Measurements from ENCODE around the gene SH3PXD2A.
"Not testable (repeated sequence)": the region's sequence is repeated elsewhere in the genome, so short reads cannot be mapped to it uniquely, and the experiment has no call there.

The SH3PXD2A gene

GRCh38 chr10:103612462-103613365 is 242.7 kb downstream of the SH3PXD2A start:
- no peak for DNase-seq

- no peak for DNase-seq
Observed at GRCh38 chr10:103610921-103611511, 244.4 kb downstream of the SH3PXD2A start.

GRCh38 chr10:103610083-103610472 is 245.3 kb downstream of the SH3PXD2A start:
- no peak for DNase-seq

GRCh38 chr10:103609231-103610082 is 245.9 kb downstream of the SH3PXD2A start:
- DNase-seq = no peak

- not testable (repeated sequence) for DNase-seq
Observed at GRCh38 chr10:103608056-103608455, 247.3 kb downstream of the SH3PXD2A start.

- DNase-seq = not testable (repeated sequence)
Observed at GRCh38 chr10:103607051-103607450, 248.3 kb downstream of the SH3PXD2A start.

- DNase-seq = not testable (repeated sequence)
Observed at GRCh38 chr10:103606097-103606438, 249.3 kb downstream of the SH3PXD2A start.

- peak; percentile 36 for DNase-seq
Observed at GRCh38 chr10:103605359-103606096, 249.8 kb downstream of the SH3PXD2A start.

- DNase-seq = no peak
Observed at GRCh38 chr10:103603382-103603781, 252.0 kb downstream of the SH3PXD2A start.

GRCh38 chr10:103602852-103603155 is 252.6 kb downstream of the SH3PXD2A start:
- DNase-seq = no peak

GRCh38 chr10:103602028-103602851 is 253.1 kb downstream of the SH3PXD2A start:
- no peak for DNase-seq

GRCh38 chr10:103600956-103601569 is 254.3 kb downstream of the SH3PXD2A start:
- no peak for DNase-seq

- DNase-seq = no peak
Observed at GRCh38 chr10:103600325-103600724, 255.1 kb downstream of the SH3PXD2A start.

GRCh38 chr10:103599907-103600306 is 255.5 kb downstream of the SH3PXD2A start:
- no peak for DNase-seq

- no peak for DNase-seq
Observed at GRCh38 chr10:103599211-103599610, 256.2 kb downstream of the SH3PXD2A start.

- DNase-seq = no peak
Observed at GRCh38 chr10:103598654-103599115, 256.7 kb downstream of the SH3PXD2A start.

- DNase-seq = no peak
Observed at GRCh38 chr10:103597003-103597402, 258.4 kb downstream of the SH3PXD2A start.

GRCh38 chr10:103595933-103596726 is 259.2 kb downstream of the SH3PXD2A start:
- DNase-seq = no peak

GRCh38 chr10:103593022-103593570 is 262.3 kb downstream of the SH3PXD2A start:
- DNase-seq = no peak
